Upper lobe of left lung (tissue), 6 donors: ENCODE measurements around the gene KIRREL3. TPM values are rescaled to one million over a fixed set of nuclear protein-coding genes. Genes with fewer than 3 reads are reported as not detected.

ENCODE experiments used
- ATAC-seq, 2 donors: fragments of 200-7000 bp; cut with Tn5 transposase; one replicate each; pipeline ENCODE4 v1.9.1; 2022; ENCODE audit warnings: mild to moderate bottlenecking in 2 of 2, moderate library complexity in 2 of 2; ENCODE audit not compliant: low FRiP score in 2 of 2
- DNase-seq, 2 donors: peaks; one replicate each; pipeline ENCODE4 v3.0.0-alpha.2; 2019 to 2020
- H3K27ac ChIP-seq, 4 donors: fragments of 200-600 bp; sonication (generic); one replicate each; pipeline ENCODE4 v1.5.1; 2016 to 2019
- H3K27me3 ChIP-seq, 4 donors: fragments of 200-600 bp; sonication (generic); one replicate each; pipeline ENCODE4 v1.5.1; 2017 to 2019
- H3K36me3 ChIP-seq, 4 donors: fragments of 200-600 bp; sonication (generic); one replicate each; pipeline ENCODE4 v1.5.1; 2016 to 2019
- H3K4me1 ChIP-seq, 4 donors: fragments of 200-600 bp; sonication (generic); one replicate each; pipeline ENCODE4 v1.5.1; 2018 to 2019
- H3K4me3 ChIP-seq, 4 donors: fragments of 200-600 bp; sonication (generic); one replicate each; pipeline ENCODE4 v1.5.1; 2017 to 2019; ENCODE audit warnings: mild to moderate bottlenecking in 2 of 4, moderate library complexity in 1 of 4
- H3K9me3 ChIP-seq, 4 donors: fragments of 200-600 bp; sonication (generic); one replicate each; pipeline ENCODE4 v1.5.1; 2018 to 2019
- CTCF ChIP-seq, 6 experiments: fragments of 450-650 bp in 4 of 6; fragments of 200-600 bp in 2 of 6; sonication (generic) in 2 of 6; IDR thresholded peaks; one replicate each; pipeline ENCODE4 v1.5.1; 2016 to 2019; ENCODE audit warnings: antibody characterized with exemption in 6 of 6
- EP300 ChIP-seq, 4 donors: sonication (generic); formaldehyde crosslinking; IDR thresholded peaks; one replicate each; pipeline ENCODE4 v1.5.1; 2017; ENCODE audit warnings: antibody characterized with exemption in 4 of 4, control low read depth in 2 of 4
- POLR2A ChIP-seq, 4 donors: fragments of 450-650 bp; IDR thresholded peaks; one replicate each; pipeline ENCODE4 v1.5.1; 2016 to 2017; ENCODE audit warnings: antibody characterized with exemption in 4 of 4, mild to moderate bottlenecking in 2 of 4
- POLR2AphosphoS5 ChIP-seq, 2 donors: sonication (generic); formaldehyde crosslinking; IDR thresholded peaks; one replicate each; pipeline ENCODE4 v1.5.1; 2017; ENCODE audit warnings: antibody characterized with exemption in 2 of 2
- WGBS, 2 donors: methylation state at CpG; one replicate each; pipeline ENCODE4 v1.1.5; 2017 to 2018; 5-methylcytosine and 5-hydroxymethylcytosine counted together
- total RNA-seq, 6 donors: library from RNA; depleted of rRNA in 4 of 6; stranded (reverse); fragments of >200 nt in 4 of 6; gene quantifications; one replicate each; pipeline versions ENCODE4 v1.1.0 to v1.2.1, GENCODE V29; 2016 to 2021
- donor health status: DM: no; HTN: no; CAD: no; lungs with moderate emphysema.
- donor health status: DM: no; HTN: yes; CAD: no; lungs with severe emphysema.

KIRREL3 gene
- total RNA-seq, 6 donors from 2014 or later, result 0.22 to 0.24 TPM; not detected in 4

GRCh38 chr11:126481303-126481680 lies 519.3 kb downstream of the KIRREL3 start:
- no peak overlapping the region for H3K4me3 ChIP-seq
- H3K9me3 ChIP-seq, result no peaks in the 10 kb centered on the region
- H3K27me3 ChIP-seq, result no peaks in the 10 kb centered on the region
- H3K36me3 ChIP-seq, result no peaks in the 10 kb centered on the region
- ATAC-seq, result no peak
- 85 to 89% methylated on average over 5 of the region's 5 CpGs for WGBS, 2 donors
- H3K27ac ChIP-seq, result no peak overlapping the region
- peaks cover 5 to 20% (median 12%) of the 10 kb centered on the region in 4 donors for H3K4me1 ChIP-seq
- no peak for DNase-seq
- TF ChIP-seq POLR2A (IDR thresholded peaks at IDR 0.05) (no peak), POLR2AphosphoS5 (IDR thresholded peaks at IDR 0.05) (no peak), CTCF (IDR thresholded peaks at IDR 0.05) (no peak), EP300 (IDR thresholded peaks at IDR 0.05) (no peak)

GRCh38 chr11:126480410-126481302 lies 519.9 kb downstream of the KIRREL3 start:
- Histone ChIP-seq H3K9me3 (no peaks in the 10 kb centered on the region), H3K4me3 (peak overlapping the region in 2 of 4 donors; percentile 16 to 19), H3K4me1 (peaks cover 8 to 24% (median 14%) of the 10 kb centered on the region in 4 donors), H3K27me3 (no peaks in the 10 kb centered on the region), H3K36me3 (no peaks in the 10 kb centered on the region), H3K27ac (peak overlapping the region; percentile 44 to 66 (median 54))
- peak in 1 of 2 donors; percentile 89 for DNase-seq
- WGBS, 2 donors, result 11 to 15% methylated on average over 11 to 19 of the region's 19 CpGs
- TF ChIP-seq EP300 (IDR thresholded peaks at IDR 0.05) (no peak), CTCF (IDR thresholded peaks at IDR 0.05) (peak; percentile 89 to 95 (median 92)), POLR2A (IDR thresholded peaks at IDR 0.05) (no peak), POLR2AphosphoS5 (IDR thresholded peaks at IDR 0.05) (peak in 1 of 2 donors; percentile 38)
- ATAC-seq, result peak; percentile 83 to 95

DNA sequence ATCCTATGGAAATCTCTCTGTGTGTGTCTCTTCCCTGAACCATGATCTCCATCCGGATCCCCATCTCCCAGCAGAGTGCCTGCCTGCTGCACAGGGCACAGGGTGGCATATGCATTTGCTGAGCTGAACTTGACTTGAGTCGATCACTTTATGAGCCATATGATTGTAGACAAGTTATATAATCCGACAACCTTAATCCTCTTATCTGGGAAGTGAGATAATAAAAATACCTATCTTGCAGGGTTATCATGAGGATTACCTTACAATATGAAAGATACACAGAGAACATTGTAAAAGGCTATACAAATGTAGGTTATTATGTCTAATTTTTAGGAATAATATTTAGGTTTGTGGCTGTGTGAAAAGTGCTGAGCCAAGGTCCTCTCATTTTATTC lies 520.6 kb downstream of the KIRREL3 start:
- ATAC-seq (no peak), DNase-seq (no peak)
- H3K27ac ChIP-seq, result peak overlapping the region in 1 of 4 donors; percentile 44
- peaks cover 8 to 29% (median 19%) of the 10 kb centered on the region in 4 donors for H3K4me1 ChIP-seq
- WGBS, 2 donors, result 94 to 95% methylated on average over 3 of the region's 3 CpGs
- no peaks in the 10 kb centered on the region for H3K36me3 ChIP-seq
- H3K27me3 ChIP-seq, result no peaks in the 10 kb centered on the region
- no peaks in the 10 kb centered on the region for H3K9me3 ChIP-seq
- no peak for TF ChIP-seq POLR2A (IDR thresholded peaks at IDR 0.05)
- no peak overlapping the region for H3K4me3 ChIP-seq

GRCh38 chr11:126479178-126479930 lies 521.2 kb downstream of the KIRREL3 start:
- Histone ChIP-seq H3K4me1 (peaks cover 8 to 29% (median 20%) of the 10 kb centered on the region in 4 donors), H3K4me3 (no peak overlapping the region), H3K36me3 (no peaks in the 10 kb centered on the region), H3K27me3 (no peaks in the 10 kb centered on the region), H3K27ac (no peak overlapping the region), H3K9me3 (no peaks in the 10 kb centered on the region)
- no peak for ATAC-seq
- WGBS, 2 donors, result 88 to 90% methylated on average over 12 to 15 of the region's 15 CpGs
- DNase-seq, result no peak
- no peak for TF ChIP-seq POLR2A (IDR thresholded peaks at IDR 0.05)
- TF ChIP-seq CTCF (IDR thresholded peaks at IDR 0.05), result no peak
- no peak for TF ChIP-seq EP300 (IDR thresholded peaks at IDR 0.05)
- TF ChIP-seq POLR2AphosphoS5 (IDR thresholded peaks at IDR 0.05), result no peak

- DNase-seq (no peak), ATAC-seq (no peak)
- Histone ChIP-seq H3K4me3 (no peak overlapping the region), H3K27ac (peak overlapping the region in 1 of 4 donors; percentile 64), H3K9me3 (no peaks in the 10 kb centered on the region), H3K4me1 (peaks cover 8 to 29% (median 20%) of the 10 kb centered on the region in 4 donors), H3K27me3 (no peaks in the 10 kb centered on the region), H3K36me3 (no peaks in the 10 kb centered on the region)
- 81 to 87% methylated on average over 5 of the region's 5 CpGs for WGBS, 2 donors
- TF ChIP-seq POLR2AphosphoS5 (IDR thresholded peaks at IDR 0.05) (no peak), EP300 (IDR thresholded peaks at IDR 0.05) (no peak), POLR2A (IDR thresholded peaks at IDR 0.05) (no peak), CTCF (IDR thresholded peaks at IDR 0.05) (no peak)
Observed at GRCh38 chr11:126478466-126478865, 522.1 kb downstream of the KIRREL3 start.
